ENCODE measurements around the gene MAGEA8. TPM values are rescaled to one million over a fixed set of nuclear protein-coding genes. Genes with fewer than 3 reads are reported as not detected.
A peak's percentile ranks its signal among the peaks of the same experiment; 100 is the strongest.
"Not testable (repeated sequence)": the region's sequence is repeated elsewhere in the genome, so short reads cannot be mapped to it uniquely, and the experiment has no call there.

Gene MAGEA8
- total RNA-seq (ENCODE audit: unreplicated experiment) = not detected
- long read RNA-seq = 0 reads

DNA sequence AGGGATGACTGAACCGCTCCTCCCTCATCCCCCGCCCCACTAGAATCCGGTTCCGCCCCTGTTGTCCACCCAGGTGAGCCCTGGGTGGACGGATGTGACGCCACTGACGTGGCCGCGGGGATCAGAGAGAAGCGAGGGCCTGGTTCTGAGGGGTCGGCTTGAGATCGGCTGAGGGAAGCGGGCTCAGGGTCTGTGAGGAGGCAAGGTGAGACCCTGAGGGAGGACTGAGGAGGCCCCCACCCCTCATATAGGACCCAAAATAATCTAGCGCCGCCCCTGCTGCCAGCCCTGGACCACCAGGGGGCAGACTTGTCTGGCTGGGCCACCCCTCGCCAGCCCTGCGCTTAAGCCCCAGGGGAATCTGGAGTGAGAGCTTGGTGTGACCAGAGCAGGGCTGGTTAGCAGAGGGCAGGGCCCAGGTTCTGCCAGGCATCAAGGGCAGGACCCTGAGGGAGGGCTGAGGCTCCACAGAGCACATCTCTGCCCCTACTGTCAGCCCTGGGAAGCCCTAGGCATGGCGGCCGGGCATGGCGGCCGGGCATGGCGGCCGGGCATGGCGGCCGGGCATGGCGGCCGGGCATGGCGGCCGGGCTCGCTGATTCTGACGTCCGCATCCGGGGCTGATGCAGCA is at the start of gene MAGEA8:
Gene MAGEA8 (plus strand): TSS at position 103 of the 631 bp plus-strand sequence. CDS start 3,090 bp downstream, outside the sequence.
- no peaks in the 10 kb centered on the region for H3K9me3 Mint-ChIP-seq (ENCODE audit: unreplicated experiment)
- H3K36me3 Mint-ChIP-seq (ENCODE audit: low read depth, unreplicated experiment) = no peaks in the 10 kb centered on the region
- no peak for DNase-seq (ENCODE audit: low spot score)
- no peak within 1 kb of the TSS for H3K27ac Mint-ChIP-seq (ENCODE audit: unreplicated experiment)
- H3K4me3 Mint-ChIP-seq (ENCODE audit: unreplicated experiment) = no peak within 1 kb of the TSS
- TF ChIP-seq CTCF (IDR thresholded peaks at IDR 0.05; ENCODE audit: unreplicated experiment) = peak; percentile 36
- no peaks in the 10 kb centered on the region for H3K4me1 Mint-ChIP-seq (ENCODE audit: unreplicated experiment)
- peaks cover 2% of the 10 kb centered on the region for H3K27me3 Mint-ChIP-seq (ENCODE audit: unreplicated experiment)

DNA sequence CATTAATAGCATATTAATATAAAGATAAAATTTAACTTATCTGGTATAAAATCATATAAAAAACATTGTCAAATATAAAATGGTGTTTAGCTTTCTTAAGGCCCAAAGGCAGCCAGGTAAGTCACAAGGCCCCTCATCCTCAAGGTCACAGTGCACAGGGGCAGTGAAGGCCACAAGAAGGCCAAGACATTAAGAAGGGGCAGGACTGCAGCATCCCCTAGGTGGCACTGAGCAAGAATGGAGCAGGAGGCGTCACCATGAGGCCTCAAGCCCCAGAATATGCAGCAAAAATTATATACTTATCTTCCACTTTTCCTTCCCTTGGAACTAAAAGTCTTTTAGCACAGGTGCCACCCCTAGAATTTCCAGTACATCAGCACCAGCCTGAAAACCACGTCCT is 49.5 kb upstream of the MAGEA8 start:
- no peaks in the 10 kb centered on the region for H3K36me3 Mint-ChIP-seq (ENCODE audit: low read depth, unreplicated experiment)
- no peak for DNase-seq (ENCODE audit: low spot score)
- H3K9me3 Mint-ChIP-seq (ENCODE audit: unreplicated experiment) = no peaks in the 10 kb centered on the region
- H3K27ac Mint-ChIP-seq (ENCODE audit: unreplicated experiment) = no peak overlapping the region
- no peak overlapping the region for H3K4me3 Mint-ChIP-seq (ENCODE audit: unreplicated experiment)
- no peak for TF ChIP-seq CTCF (IDR thresholded peaks at IDR 0.05; ENCODE audit: unreplicated experiment)
- peaks cover 3% of the 10 kb centered on the region for H3K27me3 Mint-ChIP-seq (ENCODE audit: unreplicated experiment)
- peaks cover 24% of the 10 kb centered on the region for H3K4me1 Mint-ChIP-seq (ENCODE audit: unreplicated experiment)

- H3K27me3 Mint-ChIP-seq (ENCODE audit: unreplicated experiment); H3K27ac Mint-ChIP-seq (ENCODE audit: unreplicated experiment); H3K4me3 Mint-ChIP-seq (ENCODE audit: unreplicated experiment); H3K36me3 Mint-ChIP-seq (ENCODE audit: low read depth, unreplicated experiment); DNase-seq (ENCODE audit: low spot score); H3K9me3 Mint-ChIP-seq (ENCODE audit: unreplicated experiment); H3K4me1 Mint-ChIP-seq (ENCODE audit: unreplicated experiment): not testable (repeated sequence)
Measured at GRCh38 chrX:149836728-149837127, 44.3 kb upstream of the MAGEA8 start.

- no peak overlapping the region for H3K27ac Mint-ChIP-seq (ENCODE audit: unreplicated experiment)
- peaks cover 5% of the 10 kb centered on the region for H3K27me3 Mint-ChIP-seq (ENCODE audit: unreplicated experiment)
- no peak overlapping the region for H3K4me3 Mint-ChIP-seq (ENCODE audit: unreplicated experiment)
- H3K36me3 Mint-ChIP-seq (ENCODE audit: low read depth, unreplicated experiment) = no peaks in the 10 kb centered on the region
- TF ChIP-seq CTCF (IDR thresholded peaks at IDR 0.05; ENCODE audit: unreplicated experiment) = no peak
- H3K9me3 Mint-ChIP-seq (ENCODE audit: unreplicated experiment) = no peaks in the 10 kb centered on the region
- no peak for DNase-seq (ENCODE audit: low spot score)
- H3K4me1 Mint-ChIP-seq (ENCODE audit: unreplicated experiment) = no peaks in the 10 kb centered on the region
Measured at GRCh38 chrX:149837167-149837566, 43.8 kb upstream of the MAGEA8 start.

GRCh38 chrX:149837639-149838038 is 43.3 kb upstream of the MAGEA8 start:
- Mint-ChIP-seq H3K9me3 (ENCODE audit: unreplicated experiment) (no peaks in the 10 kb centered on the region), H3K27me3 (ENCODE audit: unreplicated experiment) (peaks cover 3% of the 10 kb centered on the region), H3K4me3 (ENCODE audit: unreplicated experiment) (no peak overlapping the region), H3K4me1 (ENCODE audit: unreplicated experiment) (peaks cover under 1% of the 10 kb centered on the region), H3K27ac (ENCODE audit: unreplicated experiment) (no peak overlapping the region), H3K36me3 (ENCODE audit: low read depth, unreplicated experiment) (peaks cover under 1% of the 10 kb centered on the region)
- no peak for DNase-seq (ENCODE audit: low spot score)
- no peak for TF ChIP-seq CTCF (IDR thresholded peaks at IDR 0.05; ENCODE audit: unreplicated experiment)

Data from endothelial cell (in vitro differentiated cells).